Right ventricle myocardium superior (tissue), 1 donor: Measurements from ENCODE around the gene CES2. TPM values are rescaled to one million over a fixed set of nuclear protein-coding genes. Genes with fewer than 3 reads are reported as not detected.
"Not testable (repeated sequence)": the region's sequence is repeated elsewhere in the genome, so short reads cannot be mapped to it uniquely, and the experiment has no call there.

ENCODE experiments used
- ATAC-seq: fragments of 200-7000 bp; cut with Tn5 transposase; one replicate; pipeline ENCODE4 v1.9.1; 2020; ENCODE audit warnings: mild to moderate bottlenecking; ENCODE audit not compliant: poor library complexity
- DNase-seq: peaks from one replicate; pipeline ENCODE4 v3.0.0-alpha.2; 2020
- intact Hi-C: fragments of 100-400 bp; cut with DNase I; formaldehyde crosslinking; loops from one replicate; pipeline ENCODE4 v1.11.2; 2022
- total RNA-seq: library from RNA; stranded (reverse); fragmentation: NEBNext Ultra II Directional; extraction: Animal tissue kit (Norgen Biotek cat#: 25700); gene quantifications from one replicate; pipeline ENCODE4 v1.2.1, GENCODE V29; 2021
- donor health status: DM: no; HTN: yes; CAD: no; lungs with severe emphysema.

Gene CES2
- total RNA-seq, 1 donor from 2014 or later = 114 TPM

DNA sequence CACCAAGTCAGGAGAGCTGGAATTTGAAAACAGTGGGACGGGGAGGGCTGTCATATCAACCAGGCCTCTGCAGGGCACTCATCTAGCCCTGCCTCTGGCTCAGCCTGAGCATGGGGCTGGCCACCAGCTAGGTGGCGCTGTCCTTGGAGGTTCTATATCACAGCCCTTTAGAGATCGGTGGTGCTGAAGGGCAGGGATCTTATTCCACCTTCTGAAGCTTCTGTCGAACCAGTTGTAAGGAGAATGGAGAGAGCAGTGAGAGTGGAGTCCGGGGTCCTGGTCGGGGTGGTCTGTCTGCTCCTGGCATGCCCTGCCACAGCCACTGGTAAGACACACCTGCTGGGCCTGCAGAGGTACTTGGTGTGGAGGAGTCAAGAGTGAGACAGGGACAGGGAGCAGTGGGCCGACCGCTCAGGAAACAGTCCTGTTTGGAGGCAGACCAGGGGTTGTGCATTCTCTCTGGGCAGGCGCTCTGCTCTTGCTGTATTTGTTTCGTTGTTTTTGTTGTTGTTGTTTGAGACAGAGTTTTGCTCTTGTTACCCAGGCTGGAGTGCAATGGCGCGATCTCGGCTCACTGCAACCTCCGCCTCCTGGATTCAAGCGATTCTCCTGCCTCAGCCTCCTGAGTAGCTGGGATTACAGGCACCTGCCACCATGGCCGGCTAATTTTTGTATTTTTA is 25.9 kb downstream of the CES2 start, which contains the start of gene CES3:
TSS of gene CES3 (plus strand) at position 202 of the 680 bp plus-strand sequence. CDS start at position 244, 42 bp downstream.
- ATAC-seq (peak; percentile 74), DNase-seq (peak; percentile 70)
- intact Hi-C loops = no loop called here

DNA sequence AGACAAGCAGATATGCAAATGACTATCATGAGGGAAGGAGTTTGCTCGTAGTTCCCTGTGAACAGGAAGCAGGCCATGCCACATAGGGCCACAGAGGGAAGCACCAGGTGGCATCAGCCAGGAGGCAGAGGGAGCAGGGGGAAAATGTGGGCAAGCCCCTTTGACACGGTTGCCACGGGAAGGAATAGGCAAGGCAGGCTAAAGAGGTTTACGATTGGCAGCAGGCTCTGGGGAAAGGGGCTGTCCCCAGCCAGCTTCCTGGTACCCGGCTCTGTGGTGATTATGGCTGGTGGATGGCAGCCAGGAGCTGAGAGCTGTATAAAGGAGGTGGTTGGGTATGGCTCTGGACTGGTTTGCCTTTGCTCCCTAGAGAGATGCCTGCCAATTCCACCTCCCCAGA is 26.6 kb downstream of the CES2 start:
- ATAC-seq = no peak
- intact Hi-C loops = no loop called here
- peak; percentile 35 for DNase-seq

DNA sequence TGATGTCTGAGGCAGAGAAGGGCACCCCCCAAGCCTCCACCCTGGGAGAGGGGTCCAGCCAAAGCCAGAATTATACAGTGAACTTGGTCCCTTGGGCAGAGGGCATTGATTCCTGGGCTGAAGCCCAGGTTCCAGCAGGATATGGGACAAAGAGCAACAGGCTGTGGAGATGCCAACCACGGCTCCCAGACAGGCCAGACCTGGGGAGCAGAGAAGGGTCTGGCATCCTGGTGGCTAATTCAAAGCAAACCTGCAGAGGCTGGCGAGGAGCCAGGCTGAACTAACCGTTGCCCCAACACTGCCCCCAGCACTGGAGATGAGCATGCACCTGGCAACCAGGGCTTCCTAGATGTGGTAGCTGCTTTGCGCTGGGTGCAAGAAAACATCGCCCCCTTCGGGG is 28.7 kb downstream of the CES2 start:
- peak; percentile 44 for ATAC-seq

DNA sequence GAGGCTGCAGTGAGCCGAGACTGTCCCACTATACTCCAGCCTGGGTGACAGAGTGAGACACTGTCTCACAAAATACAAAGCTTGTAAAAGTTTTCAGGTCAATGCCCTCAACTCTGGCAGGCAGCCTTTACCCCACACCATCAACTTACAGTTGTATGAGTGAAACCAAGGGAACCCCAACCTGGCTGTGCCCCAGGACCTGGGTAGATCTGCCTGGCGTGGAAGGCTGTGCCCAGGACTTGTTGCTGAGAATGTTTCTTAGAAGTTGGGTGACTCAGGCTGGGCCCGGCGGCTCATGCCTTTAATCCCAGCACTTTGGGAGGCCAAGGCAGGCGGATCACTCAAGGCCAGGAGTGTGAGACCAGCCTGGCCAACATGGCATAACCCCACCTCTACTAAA is 33.5 kb downstream of the CES2 start:
- no peak for DNase-seq
- intact Hi-C loops = no loop called here
- ATAC-seq = no peak

More for the DNA sequence above, 28.7 kb downstream of the CES2 start:
- intact Hi-C loops = no loop called here
- DNase-seq = peak; percentile 40

DNA sequence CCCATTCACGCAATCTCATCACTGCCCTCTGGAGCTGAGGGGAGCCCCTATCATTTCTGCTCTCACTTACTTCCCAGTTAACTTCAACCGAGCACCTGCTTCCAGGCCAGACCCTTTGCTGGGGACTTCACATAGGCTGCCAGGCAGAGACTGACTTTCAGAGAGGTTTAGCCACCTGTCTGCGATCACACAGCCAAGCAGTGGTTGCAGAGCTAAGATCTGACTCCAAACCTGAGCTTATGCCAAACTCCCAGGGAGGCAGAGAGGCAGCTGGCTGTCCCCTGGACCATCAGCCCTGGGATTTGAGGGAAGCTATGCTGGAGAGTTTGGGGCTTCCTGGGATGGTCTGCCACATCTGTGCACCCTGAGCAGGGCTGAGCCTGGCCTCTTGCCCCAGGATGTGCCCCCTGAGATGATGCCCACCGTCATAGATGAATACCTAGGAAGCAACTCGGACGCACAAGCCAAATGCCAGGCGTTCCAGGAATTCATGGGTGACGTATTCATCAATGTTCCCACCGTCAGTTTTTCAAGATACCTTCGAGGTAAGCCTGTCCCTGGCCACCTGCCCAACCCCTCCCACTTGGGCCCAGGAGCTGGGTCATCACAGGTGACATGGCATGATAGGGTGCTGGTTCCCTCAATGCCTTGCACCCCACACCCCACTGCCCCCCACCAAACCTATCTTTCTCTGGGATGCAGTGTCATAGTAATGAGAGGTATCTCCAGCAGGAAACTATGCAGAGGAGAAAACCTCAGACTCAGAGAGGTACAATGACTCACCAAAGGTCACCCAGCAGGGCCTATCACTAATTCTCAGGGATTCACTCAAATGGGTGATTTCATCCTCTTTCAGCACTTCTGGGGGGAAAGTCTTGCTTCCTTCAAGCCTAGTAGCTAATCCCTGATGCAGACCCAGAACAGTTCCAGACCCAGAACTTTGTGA is 35.7 kb downstream of the CES2 start:
- intact Hi-C loops = no loop called here
- DNase-seq (no peak), ATAC-seq (no peak)

DNA sequence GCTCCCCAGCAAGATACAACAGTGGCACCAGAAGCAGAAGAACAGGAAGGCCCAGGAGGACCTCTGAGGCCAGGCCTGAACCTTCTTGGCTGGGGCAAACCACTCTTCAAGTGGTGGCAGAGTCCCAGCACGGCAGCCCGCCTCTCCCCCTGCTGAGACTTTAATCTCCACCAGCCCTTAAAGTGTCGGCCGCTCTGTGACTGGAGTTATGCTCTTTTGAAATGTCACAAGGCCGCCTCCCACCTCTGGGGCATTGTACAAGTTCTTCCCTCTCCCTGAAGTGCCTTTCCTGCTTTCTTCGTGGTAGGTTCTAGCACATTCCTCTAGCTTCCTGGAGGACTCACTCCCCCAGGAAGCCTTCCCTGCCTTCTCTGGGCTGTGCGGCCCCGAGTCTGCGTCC is 37.7 kb downstream of the CES2 start:
- no peak for ATAC-seq

DNA sequence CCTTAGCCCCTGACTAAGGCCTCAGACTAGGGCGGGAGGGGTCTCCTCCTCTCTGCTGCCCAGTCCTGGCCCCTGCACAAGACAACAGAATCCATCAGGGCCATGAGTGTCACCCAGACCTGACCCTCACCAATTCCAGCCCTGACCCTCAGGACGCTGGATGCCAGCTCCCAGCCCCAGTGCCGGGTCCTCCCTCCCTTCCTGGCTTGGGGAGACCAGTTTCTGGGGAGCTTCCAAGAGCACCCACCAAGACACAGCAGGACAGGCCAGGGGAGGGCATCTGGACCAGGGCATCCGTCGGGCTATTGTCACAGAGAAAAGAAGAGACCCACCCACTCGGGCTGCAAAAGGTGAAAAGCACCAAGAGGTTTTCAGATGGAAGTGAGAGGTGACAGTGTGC is 38.4 kb downstream of the CES2 start:
- intact Hi-C loops = no loop called here
- DNase-seq (no peak), ATAC-seq (no peak)

More for the DNA sequence above, 37.7 kb downstream of the CES2 start:
- DNase-seq = no peak
- intact Hi-C loops = no loop called here

DNA sequence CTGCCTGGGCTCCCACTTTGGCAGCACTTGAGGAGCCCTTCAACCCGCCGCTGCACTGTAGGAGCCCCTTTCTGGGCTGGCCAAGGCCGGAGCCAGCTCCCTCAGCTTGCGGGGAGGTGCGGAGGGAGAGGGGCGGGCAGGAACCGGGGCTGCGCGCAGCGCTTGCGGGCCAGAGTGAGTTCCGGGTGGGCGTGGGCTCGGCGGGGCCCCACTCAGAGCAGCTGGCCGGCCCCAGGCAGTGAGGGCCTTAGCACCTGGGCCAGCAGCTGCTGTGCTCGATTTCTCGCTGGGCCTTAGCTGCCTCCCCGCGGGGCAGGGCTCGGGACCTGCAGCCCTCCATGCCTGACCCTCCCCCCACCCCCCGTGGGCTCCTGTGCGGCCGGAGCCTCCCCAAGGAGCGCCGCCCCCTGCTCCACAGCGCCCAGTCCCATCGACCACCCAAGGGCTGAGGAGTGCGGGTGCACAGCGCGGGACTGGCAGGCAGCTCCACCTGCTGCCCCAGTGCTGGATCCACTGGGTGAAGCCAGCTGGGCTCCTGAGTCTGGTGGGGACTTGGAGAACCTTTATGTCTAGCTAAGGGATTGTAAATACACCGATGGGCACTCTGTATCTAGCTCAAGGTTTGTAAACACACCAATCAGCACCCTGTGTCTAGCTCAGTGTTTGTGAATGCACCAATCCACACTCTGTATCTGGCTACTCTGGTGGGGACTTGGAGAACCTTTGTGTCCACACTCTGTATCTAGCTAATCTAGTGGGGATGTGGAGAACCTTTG is 39.0 kb downstream of the CES2 start:
- ATAC-seq, intact Hi-C loops, DNase-seq: not testable (repeated sequence)

DNA sequence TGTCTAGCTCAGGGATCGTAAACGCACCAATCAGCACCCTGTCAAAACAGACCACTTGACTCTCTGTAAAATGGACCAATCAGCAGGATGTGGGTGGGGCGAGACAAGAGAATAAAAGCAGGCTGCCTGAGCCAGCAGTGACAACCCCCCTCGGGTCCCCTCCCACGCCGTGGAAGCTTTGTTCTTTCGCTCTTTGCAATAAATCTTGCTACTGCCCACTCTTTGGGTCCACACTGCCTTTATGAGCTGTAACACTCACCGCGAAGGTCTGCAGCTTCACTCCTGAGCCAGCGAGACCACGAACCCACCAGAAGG is 39.6 kb downstream of the CES2 start:
- intact Hi-C loops, ATAC-seq, DNase-seq: not testable (repeated sequence)

DNA sequence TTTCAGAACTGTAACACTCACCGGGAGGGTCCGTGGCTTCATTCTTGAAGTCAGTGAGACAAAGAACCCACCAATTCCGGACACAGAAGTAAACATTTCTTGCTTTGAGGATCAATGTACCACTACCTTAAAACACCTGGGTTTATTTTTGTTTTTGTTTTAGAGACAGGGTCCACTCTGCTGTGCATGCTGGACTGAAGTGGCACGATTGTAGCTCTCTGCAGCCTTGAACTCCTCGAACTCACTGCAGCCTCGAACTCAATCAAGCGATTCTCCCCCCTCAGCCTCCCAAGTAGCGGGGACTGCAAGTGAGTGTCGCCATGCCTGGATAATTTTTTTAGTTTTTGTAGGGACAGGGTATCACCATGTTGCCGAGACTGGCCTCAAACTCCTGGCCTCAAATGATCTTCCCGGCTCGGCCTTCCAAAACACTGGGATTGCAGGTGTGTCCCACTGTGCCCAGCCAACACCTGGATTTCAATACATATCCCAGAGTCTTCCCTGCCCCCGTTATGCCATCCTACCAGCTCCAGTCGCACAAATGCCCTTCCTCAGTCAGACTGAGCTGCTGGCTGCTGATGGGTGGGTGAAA is 40.1 kb downstream of the CES2 start:
- ATAC-seq (no peak), DNase-seq (no peak)
- intact Hi-C loops = no loop called here

DNA sequence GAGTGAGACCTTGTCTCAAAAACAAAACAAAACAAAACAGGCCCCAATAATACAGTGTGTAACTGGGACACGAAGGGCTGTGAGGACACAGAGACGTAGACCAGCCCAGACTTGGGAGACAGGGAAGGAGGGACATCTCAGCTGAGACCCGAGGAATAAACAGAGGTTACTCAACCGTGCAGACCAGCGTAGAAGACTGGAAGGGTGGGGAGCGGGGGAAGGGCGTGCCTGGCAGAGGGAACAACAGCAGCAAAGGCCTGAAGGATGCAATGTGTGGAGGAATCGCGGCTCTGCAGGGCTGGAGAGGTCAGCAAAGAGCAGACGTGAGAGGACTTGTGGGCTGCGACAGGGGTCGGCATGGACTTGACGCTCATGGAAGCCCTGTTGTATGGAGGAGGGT is 41.4 kb downstream of the CES2 start:
- no peak for ATAC-seq
- DNase-seq = no peak
- intact Hi-C loops = loop anchor here (2.0 kb wide), 1 partner anchor 208 kb away; no protein-coding TSS in a partner anchor

DNA sequence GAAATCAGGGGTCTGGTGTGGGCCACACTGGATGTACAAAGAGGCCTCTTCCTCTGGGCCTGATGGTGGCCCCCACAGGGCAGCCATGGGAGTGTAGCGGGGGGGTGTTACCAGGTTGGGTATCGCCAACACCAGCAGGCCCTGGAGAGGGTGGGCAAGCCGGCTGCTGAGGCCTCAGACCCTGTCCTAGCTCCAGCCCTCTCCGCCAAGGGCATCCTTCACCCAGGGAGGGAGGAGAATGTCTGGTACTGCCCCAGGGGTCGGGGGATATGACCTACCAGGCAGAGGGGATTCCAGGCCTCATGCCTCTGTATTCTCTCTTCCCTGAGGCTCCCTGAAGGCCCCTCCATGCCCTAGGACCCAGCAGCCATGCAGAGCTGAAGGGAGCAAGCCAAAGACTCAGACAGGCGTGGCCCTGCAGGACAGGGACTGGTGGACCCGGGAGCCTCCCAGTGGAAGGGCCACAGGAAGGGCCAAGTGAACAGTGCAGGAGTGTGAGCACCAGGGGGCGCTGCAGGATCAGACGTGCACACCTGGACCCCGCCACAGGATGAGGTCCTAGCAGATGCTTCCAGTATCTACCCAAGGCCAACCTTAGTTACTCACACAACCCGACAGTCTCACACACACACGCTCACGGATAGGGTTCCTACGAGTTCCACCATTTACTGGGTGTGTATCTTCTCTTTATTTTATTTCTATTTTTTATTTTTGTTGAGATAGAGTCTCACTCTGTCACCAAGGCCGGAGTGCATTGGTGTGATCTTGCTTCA is 42.2 kb downstream of the CES2 start:
- intact Hi-C loops = loop anchor here (2.0 kb wide), 2 partner anchors 177 to 207 kb away; no protein-coding TSS in a partner anchor
- peak; percentile 98 for ATAC-seq

DNA sequence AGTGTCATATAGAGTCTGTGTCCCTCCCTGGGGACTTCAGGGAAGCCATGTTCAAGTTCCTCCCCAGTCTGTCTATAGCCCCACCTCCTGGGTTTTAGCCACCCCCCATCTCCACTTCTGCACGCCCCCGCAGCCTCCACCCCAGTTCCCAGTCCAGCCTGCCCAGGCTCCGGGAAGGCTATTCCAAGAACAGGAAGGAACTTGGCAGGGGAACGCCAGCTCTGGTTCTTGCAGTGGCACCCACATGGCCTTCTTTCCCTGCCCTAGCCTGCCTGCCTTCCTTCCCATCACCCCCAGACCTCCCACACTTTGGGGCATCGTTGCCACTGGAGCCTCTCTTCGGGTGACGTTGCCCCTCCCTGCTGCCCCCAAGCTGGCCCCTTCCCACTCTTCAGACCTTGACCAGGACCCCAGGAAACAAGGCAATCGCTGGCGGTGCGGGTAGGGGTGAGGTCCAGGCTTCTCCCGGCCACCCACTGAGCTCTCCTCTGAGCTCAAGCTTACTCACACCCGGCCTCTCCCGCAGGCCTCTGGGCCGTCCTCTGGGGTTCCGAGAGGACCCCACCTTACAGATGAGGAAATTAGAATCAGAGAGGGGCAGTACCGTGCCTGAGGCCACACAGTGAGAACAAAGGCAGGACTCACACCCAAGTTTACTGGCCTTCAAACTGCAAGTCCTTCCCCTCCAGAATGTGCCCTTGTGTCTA is 43.8 kb downstream of the CES2 start:
- intact Hi-C loops = loop anchor here (2.0 kb wide), 1 partner anchor 176 kb away; no protein-coding TSS in a partner anchor
- ATAC-seq (peak; percentile 49), DNase-seq (peak; percentile 69)

More for the DNA sequence above, 42.2 kb downstream of the CES2 start:
- peak; percentile 95 for DNase-seq

DNA sequence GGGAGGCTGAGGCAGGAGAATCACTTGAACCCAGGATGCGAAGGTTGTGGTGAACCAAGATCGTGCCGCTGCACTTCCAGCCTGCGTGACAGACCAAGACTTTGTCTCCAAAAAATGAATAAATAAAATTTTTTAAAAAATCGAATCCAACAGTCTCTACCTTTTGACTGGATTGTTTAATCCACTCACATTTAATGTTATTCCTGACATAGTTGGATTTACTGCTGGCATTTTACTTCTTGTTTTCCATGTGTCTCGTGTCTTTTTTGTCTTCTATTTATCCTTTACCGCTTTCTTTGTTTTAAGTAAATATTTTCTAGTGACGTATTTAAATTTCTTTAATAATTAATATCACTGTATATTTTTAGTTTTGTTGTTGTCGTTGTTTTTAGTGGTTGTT is 47.7 kb downstream of the CES2 start:
- DNase-seq (no peak), ATAC-seq (no peak)
- intact Hi-C loops = no loop called here

DNA sequence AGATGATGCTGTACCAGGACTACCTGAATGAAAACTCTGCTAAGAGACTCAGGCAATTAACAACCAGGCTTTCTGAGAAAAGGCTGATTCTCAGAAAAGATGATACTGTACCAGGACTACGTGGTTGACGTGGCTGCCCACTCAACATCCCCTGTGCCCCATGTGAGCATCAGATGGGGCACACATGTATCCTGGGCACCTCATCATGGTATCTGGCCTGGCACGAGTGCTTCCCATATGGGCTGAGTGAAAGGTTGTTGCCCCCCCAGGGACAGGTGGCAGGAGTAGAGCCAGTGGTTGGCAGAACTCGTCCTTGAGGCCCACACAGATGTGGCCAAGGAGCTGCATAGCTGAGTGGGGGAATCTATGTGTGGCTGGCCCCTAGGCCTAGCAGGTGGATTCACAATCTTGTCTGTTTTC is 49.6 kb downstream of the CES2 start:
- ATAC-seq (no peak), DNase-seq (no peak)
- intact Hi-C loops = no loop called here

DNA sequence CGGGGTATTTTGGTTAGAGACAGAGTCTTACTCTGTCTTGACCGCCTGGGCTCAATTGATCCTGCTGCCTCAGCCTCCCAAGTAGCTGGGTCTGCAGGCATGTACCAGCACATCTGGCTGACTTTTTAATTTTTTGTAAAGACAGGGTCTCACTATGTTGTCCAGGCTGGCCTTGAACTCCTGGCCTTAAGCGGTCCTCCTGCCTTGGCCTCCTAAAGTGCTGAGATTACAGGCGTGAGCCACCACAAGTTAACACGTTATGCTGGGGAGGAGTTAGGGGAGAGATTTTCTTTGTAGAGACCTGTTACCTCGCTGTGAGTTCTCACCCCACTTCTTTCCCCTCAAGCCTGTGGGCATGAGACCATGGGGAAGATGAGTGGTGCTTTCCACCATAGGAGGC is 51.2 kb downstream of the CES2 start:
- intact Hi-C loops = no loop called here
- ATAC-seq (no peak), DNase-seq (no peak)

DNA sequence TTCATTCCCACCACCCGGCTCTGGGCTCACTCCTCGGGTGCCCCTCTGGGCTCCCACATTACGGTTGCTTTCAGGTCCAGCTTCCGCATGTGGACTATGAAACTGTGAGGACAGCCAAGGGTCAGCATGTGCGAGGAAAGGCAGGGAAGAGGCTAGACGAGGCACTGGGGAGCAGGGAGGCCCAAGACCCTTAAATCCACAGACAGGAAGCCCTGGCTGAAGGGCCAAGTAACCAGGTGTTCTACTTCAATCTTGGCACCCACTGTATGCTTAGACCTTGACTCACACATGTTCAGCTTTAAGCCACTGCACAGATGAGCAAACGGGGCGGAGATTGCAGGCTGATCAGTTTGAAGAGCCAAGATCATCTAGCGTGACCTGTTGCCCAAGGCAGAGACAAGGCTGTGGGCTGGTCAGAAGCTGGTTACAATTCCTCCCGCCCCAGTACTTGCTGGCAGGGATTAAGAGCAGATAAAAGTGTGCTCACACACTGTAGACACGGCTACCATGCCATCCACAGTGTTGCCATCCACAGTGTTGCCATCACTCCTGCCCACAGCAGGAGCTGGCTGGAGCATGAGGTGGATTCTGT is 53.0 kb downstream of the CES2 start, which contains the start of gene CES4A:
TSS of gene CES4A (plus strand) at position 393 of the 592 bp plus-strand sequence. CDS start at position 577, 184 bp downstream.
- ATAC-seq = no peak
- no peak for DNase-seq
- intact Hi-C loops = no loop called here
